ENCODE results near the gene GALR2. TPM values are rescaled to one million over a fixed set of nuclear protein-coding genes. Genes with fewer than 3 reads are reported as not detected.

Gene GALR2
- total and polyA plus RNA-seq, 8 donors = 0.12 to 0.23 (median 0.21) TPM; not detected in 5

GRCh38 chr17:76121932-76122430 lies 47.4 kb downstream of the GALR2 start:
- TF ChIP-seq, protein P1, sequence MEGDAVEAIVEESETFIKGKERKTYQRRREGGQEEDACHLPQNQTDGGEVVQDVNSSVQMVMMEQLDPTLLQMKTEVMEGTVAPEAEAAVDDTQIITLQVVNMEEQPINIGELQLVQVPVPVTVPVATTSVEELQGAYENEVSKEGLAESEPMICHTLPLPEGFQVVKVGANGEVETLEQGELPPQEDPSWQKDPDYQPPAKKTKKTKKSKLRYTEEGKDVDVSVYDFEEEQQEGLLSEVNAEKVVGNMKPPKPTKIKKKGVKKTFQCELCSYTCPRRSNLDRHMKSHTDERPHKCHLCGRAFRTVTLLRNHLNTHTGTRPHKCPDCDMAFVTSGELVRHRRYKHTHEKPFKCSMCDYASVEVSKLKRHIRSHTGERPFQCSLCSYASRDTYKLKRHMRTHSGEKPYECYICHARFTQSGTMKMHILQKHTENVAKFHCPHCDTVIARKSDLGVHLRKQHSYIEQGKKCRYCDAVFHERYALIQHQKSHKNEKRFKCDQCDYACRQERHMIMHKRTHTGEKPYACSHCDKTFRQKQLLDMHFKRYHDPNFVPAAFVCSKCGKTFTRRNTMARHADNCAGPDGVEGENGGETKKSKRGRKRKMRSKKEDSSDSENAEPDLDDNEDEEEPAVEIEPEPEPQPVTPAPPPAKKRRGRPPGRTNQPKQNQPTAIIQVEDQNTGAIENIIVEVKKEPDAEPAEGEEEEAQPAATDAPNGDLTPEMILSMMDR (IDR thresholded peaks at IDR 0.05) = no peak
- no peaks in the 10 kb centered on the region for H3K36me3 ChIP-seq
- H3K4me3 ChIP-seq = peak overlapping the region; percentile 15 to 30
- H3K27me3 ChIP-seq = peaks cover 0 to 6% of the 10 kb centered on the region in 2 donors
- ATAC-seq (peak; percentile 49), DNase-seq (peak in 1 of 4 donors; percentile 84)
- intact Hi-C loops (cut with DNase I) = loop anchor here in 1 of 2 donors (5.0 kb wide), 2 partner anchors 55 to 160 kb away; no protein-coding TSS in a partner anchor
- H3K4me1 ChIP-seq = peaks cover 3 to 9% of the 10 kb centered on the region in 2 donors
- no peaks in the 10 kb centered on the region for H3K9me3 ChIP-seq
- no peak overlapping the region for H3K27ac ChIP-seq

DNA sequence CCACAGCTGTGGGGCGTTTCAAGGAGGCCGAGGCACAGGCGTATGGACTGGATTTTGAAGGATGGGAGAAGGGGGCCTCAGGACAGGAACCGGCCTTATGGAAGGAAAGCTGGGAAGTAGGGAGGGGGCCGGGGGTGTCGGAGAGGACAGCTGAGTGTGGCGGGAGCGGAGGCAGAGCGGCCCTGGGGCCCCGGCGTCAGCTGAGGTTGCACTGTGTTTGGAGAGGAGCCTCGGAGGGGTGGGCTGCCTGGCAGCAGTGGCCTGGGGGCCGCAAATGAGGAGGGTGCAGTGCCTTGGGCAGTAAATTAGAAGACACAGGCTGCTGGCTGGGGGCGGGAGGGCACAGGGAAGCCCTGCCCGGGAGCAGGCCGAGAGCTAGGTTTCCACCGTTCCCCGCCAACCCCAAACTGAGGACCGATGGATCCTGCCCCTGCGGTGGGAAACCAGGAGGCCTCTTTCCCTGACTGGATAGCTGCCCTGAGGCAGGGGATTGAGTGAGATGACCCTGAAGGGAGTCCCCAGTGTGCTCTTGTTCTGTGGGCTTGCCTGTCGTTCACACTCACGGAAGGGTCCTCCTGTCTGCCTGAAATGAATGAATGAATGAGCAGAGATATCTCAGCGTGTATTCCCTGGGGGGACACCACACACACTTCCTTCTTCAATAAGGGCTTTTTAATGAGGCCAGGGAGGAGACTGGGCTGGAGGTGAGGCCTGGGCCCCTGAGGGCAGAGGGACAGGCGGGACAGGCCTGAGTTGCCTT lies 48.0 kb downstream of the GALR2 start:
- ATAC-seq (no peak), DNase-seq (no peak)

GRCh38 chr17:76123191-76123499 lies 48.6 kb downstream of the GALR2 start:
- DNase-seq = no peak
- TF ChIP-seq, protein P1 (IDR thresholded peaks at IDR 0.05) = no peak
- intact Hi-C loops (cut with DNase I) = loop anchor here in 1 of 2 donors (5.0 kb wide), 2 partner anchors 54 to 159 kb away; no protein-coding TSS in a partner anchor

More for the DNA sequence above, 48.0 kb downstream of the GALR2 start:
- peaks cover 3 to 9% of the 10 kb centered on the region in 2 donors for H3K4me1 ChIP-seq
- no peaks in the 10 kb centered on the region for H3K9me3 ChIP-seq
- H3K4me3 ChIP-seq = no peak overlapping the region
- peaks cover 0 to 6% of the 10 kb centered on the region in 2 donors for H3K27me3 ChIP-seq
- H3K27ac ChIP-seq = no peak overlapping the region
- intact Hi-C loops (cut with DNase I) = loop anchor here in 1 of 2 donors (5.0 kb wide), 2 partner anchors 55 to 160 kb away; no protein-coding TSS in a partner anchor
- TF ChIP-seq, protein P1 (IDR thresholded peaks at IDR 0.05) = no peak
- no peaks in the 10 kb centered on the region for H3K36me3 ChIP-seq

GRCh38 chr17:76123749-76124581 lies 49.4 kb downstream of the GALR2 start:
- H3K4me3 ChIP-seq = no peak overlapping the region
- intact Hi-C loops (cut with DNase I) = loop anchor here in 1 of 2 donors (5.0 kb wide), 2 partner anchors 53 to 158 kb away; no protein-coding TSS in a partner anchor
- H3K9me3 ChIP-seq = no peaks in the 10 kb centered on the region
- H3K4me1 ChIP-seq = peaks cover 3 to 9% of the 10 kb centered on the region in 2 donors
- ATAC-seq = no peak
- TF ChIP-seq, protein P1 (IDR thresholded peaks at IDR 0.05) = no peak
- H3K36me3 ChIP-seq = no peaks in the 10 kb centered on the region
- no peak for DNase-seq
- peaks cover 0 to 6% of the 10 kb centered on the region in 2 donors for H3K27me3 ChIP-seq
- no peak overlapping the region for H3K27ac ChIP-seq

More at GRCh38 chr17:76123191-76123499, 48.6 kb downstream of the GALR2 start:
- Histone ChIP-seq H3K4me1 (peaks cover 3 to 9% of the 10 kb centered on the region in 2 donors), H3K27ac (no peak overlapping the region), H3K9me3 (no peaks in the 10 kb centered on the region), H3K4me3 (no peak overlapping the region), H3K27me3 (peaks cover 0 to 6% of the 10 kb centered on the region in 2 donors), H3K36me3 (no peaks in the 10 kb centered on the region)
- ATAC-seq = no peak
